NK-92 (cell line): Measurements from ENCODE around the gene RXRA.

Experiments
- DNase-seq: peaks from one replicate; lab custom pipeline; 2025; ENCODE audit not compliant: unreplicated experiment; lab: John Stamatoyannopoulos, UW

The RXRA gene

GRCh38 chr9:134443174-134444037, 117.2 kb downstream of the RXRA start:
- DNase-seq = no peak

- DNase-seq = no peak
Observed at GRCh38 chr9:134444038-134444315, 117.7 kb downstream of the RXRA start.

GRCh38 chr9:134445000-134445399, 118.7 kb downstream of the RXRA start:
- DNase-seq = no peak

- no peak for DNase-seq
Observed at GRCh38 chr9:134449180-134449916, 123.1 kb downstream of the RXRA start.

DNA sequence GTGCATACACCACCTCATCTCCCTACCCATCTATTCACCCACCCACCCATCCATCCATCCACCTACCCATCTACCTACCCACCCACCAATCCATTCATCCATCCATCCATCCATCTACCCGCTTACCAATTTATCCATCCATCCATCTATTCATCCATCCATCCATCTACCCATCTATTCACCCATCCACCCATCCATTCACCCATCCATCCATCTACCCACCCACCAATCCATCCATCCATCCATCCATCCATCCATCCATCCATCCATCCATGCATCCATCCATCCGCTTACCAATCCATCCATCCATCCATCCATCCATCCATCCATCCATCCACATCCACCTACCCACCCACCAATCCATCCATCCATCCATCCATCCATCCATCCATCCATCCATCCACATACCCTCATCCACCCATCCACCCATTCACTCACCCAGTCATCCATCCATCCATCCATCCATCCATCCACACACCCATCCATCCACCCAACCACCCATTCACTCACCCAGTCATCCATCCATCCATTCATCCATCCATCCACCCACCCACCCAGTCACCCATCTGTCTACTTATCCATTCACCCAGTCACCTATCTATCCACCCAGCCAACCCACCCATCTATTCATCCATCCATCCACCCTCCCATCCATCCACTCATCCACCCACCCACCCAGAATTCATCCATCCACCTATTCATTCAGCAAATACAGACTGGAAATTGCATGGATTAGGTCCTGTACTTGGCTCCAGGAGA, 125.6 kb downstream of the RXRA start:
- DNase-seq = no peak

DNA sequence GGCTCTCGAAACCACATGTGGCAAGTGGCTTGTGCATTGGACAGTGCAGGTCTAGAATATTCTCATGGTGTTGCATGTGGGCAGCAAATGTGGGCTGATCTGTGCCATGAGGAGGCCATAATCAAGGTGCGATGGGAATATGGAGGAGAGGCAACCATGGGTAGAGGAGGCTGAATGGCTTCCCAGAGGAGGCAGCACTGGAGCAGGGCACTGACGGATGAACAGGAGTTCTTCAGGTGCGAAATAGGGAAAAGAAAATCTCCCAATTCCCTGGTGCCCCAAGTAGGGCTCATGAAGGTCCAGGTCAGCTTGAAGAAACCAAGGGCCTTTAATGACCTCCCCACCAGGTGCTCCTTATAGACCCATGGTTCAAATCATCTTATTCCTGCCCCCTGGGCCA, 126.5 kb downstream of the RXRA start:
- DNase-seq = no peak

DNA sequence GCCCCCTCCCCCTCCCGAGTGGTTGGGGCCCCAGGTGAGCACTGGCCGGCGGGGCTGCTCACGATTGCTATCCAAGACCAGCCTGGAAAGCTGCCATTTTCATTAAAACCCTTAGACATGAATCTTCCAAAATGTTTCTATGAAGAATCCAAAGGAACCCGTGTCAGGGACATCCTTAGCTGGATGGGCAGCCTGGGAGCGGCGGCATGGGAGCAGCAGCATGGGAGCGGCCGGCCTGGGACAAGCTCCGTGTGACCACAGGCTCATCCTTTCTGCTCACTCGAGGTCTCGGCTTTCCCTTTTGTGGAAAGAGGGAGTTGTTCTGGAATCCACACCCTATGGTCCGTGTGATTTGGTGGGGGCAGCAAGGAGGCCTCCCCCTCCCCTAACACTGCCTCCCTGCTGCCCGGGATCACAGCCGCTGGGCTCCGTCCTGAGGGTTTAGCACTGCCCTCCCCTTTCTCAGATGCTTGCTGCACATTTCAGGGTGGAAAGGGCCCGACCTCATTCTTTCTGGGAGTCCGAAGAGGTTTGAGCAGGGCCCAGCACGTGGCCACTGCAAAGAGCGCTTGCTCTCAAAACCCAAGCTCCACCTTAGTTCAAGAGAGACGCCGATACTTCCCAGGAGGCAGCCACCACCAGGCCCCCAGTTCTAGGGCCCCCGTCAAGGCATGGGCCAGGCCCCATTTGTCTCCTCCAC, 127.7 kb downstream of the RXRA start:
- DNase-seq = no peak

GRCh38 chr9:134454476-134454857, 128.2 kb downstream of the RXRA start:
- no peak for DNase-seq

DNA sequence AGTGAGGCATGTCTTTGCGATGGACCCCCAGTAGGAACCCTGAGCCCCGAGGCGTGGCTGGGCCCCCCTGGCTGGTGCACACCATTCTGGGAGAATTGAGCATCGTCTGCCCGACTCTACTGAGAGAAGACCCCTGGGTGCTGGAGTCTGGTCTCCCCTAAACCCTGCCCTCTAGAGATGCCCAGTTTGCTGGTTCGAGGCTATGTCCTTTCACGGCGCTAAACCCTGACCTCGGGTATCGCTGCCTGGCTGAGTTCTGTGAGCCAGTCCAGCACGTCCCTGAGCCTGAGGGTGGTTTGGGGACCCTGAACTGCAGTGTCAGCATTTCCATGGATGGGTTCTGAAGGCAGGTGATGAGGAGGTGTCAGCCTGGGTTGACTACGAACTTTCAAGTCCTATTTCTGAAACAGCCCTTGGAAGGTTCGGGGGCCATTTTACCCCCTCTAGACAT, 128.8 kb downstream of the RXRA start:
- DNase-seq = no peak

GRCh38 chr9:134455537-134455933, 129.3 kb downstream of the RXRA start:
- DNase-seq = no peak

- DNase-seq = no peak
Observed at GRCh38 chr9:134455934-134456755, 129.9 kb downstream of the RXRA start.

GRCh38 chr9:134456756-134457305, 130.6 kb downstream of the RXRA start:
- DNase-seq = no peak

- no peak for DNase-seq
Observed at GRCh38 chr9:134457321-134458206, 131.3 kb downstream of the RXRA start.

DNA sequence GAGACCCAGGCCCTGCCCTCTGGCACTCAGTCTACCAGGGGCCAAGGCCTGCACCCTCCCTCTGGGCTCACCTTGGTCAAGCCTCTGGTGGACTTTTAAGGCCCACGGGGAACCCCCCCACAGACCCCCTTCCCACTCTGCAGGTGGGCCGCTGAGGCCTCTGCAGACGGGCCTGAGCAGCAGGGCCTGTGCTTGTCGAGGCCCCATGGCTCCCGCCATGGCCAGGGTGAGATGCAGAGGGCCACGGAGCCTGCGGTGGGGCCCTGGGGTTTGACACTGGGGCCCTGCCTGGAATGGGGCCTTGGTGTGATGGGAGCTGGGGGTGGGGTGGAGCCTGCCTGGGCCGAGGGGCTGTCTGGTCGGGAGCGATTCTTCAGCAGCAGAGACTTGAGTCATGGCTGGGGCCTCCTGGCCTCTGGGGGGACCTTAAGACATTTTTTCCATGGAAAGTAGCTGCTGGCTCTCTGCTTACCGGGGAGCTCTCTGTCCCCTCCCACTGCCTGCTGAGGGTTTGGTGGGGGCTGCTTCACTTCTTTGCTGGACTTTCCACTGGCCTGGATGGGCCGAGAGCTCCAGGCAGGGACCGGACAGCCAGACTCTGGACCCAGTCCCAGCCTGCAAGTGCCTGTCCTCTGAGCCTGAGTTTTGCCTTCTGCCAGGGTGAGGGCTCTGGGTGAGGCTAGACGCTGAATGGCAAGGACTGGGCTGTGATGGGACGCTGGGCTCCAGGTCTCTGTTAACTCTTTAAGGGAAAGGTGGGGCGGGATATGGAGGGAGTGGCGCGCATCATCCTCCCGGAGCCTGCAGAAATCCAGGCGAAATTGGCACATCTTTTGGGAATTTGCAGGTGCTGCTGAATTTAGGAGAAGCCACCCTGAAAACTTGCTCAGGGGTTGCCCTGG, 132.2 kb downstream of the RXRA start:
- no peak for DNase-seq

- DNase-seq = no peak
Observed at GRCh38 chr9:134459164-134459563, 132.9 kb downstream of the RXRA start.

- no peak for DNase-seq
Observed at GRCh38 chr9:134459573-134459972, 133.3 kb downstream of the RXRA start.

GRCh38 chr9:134460206-134460605, 134.0 kb downstream of the RXRA start:
- DNase-seq = no peak

- no peak for DNase-seq
Observed at GRCh38 chr9:134460896-134461295, 134.6 kb downstream of the RXRA start.
